ENCODE measurements around the gene TMEM144.

TMEM144 gene

DNA sequence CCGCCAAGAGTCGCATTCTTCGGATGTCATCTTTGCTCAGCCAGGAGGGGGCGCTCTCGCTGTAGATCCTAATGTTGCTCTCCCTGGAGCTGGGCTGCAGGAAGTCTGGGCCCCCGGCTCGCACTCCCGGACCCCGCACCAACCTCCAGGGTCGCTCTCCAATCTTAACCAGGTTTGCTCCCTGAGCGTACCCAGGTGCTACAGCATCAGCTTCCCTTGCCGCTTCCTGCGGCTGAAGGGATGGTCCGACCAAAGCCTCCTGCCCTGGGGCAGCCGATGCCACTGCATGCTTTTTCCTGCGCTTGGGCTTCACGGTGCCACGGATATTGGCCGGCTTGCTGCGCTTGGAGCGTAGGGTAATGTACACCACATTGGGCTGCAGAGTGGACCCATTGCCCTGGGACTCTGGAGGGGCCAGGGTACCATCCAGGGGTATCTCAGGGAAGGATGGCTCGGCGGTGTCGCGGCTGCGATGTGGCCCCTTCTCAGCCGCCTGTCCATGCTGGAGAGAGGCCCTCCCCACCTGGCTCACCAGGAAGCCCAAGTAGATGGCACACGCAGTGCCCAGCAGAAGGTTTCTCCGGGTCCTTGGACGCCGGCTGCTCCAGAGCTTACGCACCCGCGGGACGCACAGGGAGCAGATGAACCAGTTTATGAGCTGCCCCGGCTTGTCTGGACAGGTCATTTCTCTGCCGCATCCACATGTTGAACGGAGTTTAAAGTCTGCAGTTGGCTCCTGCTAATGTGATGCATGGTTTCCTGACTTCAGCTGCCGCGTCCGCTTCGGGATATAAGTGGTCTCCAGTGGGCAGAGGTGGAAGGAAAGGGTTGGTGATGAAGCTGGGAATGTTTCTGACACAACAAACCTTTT, 39.4 kb upstream of the TMEM144 start:
- Histone ChIP-seq H3K27me3 (ENCODE audit: insufficient read depth, low read length) (no peaks in the 10 kb centered on the region), H3K4me1 (ENCODE audit: control insufficient read depth, insufficient read depth, low read length, unreplicated experiment) (peaks cover 11% of the 10 kb centered on the region), H3K36me3 (ENCODE audit: insufficient read depth, low read length) (no peaks in the 10 kb centered on the region), H3K79me2 (ENCODE audit: control insufficient read depth, insufficient read depth, low read length, unreplicated experiment) (no peaks in the 10 kb centered on the region), H3K4me3 (ENCODE audit: low read depth, low read length) (peak overlapping the region; percentile 74), H2AFZ (ENCODE audit: low read length, unreplicated experiment) (peak overlapping the region; percentile 91), H3K27ac (ENCODE audit: low read depth, low read length) (no peak overlapping the region)

DNA sequence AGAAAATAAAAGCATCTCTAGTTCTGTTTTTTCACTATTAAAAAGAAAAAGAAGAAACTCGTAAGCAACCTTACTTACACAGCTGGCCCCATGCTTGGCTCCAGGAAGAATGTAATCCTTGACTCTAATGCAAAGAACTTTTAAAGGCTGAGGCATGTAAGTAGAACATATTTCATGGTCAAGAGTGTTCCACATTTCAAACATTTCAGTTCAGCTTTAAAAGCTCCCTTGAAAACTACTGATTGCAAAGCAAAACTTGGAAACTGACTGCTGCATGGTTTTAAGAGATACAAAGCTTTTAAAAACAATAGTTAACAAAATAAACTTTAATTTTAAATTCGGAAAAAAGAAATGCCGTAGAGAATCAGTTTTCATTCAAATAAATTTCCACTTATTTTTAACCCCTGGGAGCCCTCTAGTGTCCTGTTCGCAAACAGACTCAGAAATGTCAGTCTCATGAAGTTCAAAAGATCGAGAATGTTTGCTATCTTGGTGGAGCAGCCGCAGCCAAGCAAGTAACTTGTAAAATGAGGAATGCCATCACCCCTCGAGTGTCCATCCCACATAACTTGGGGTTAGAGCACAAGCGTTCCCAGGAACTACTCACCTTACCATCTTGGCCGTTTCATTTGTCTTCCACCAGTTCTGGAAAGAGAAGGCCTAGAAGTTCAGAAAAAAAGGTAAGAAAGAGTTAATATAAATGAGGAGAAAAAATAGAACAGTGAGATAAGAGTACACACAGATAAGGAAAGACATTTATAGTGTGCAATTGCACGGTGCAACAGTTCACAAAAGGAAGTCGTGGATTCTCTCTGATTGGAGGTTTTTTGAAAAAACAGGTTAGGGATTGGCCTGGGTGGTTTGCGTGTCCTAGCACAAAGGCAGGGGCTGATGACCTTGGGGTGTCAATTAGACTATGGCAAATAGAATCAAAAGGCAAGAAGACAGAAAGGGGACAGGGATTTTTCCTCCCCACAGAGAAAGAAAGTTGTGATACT, 37.7 kb upstream of the TMEM144 start, which contains the start of gene GASK1B:
GASK1B (minus strand) TSS at position 765 of the 998 bp plus-strand sequence. CDS start 1,650 bp downstream, outside the sequence.
- Histone ChIP-seq H3K79me2 (ENCODE audit: control insufficient read depth, insufficient read depth, low read length, unreplicated experiment) (no peaks in the 10 kb centered on the region), H3K27me3 (ENCODE audit: insufficient read depth, low read length) (no peaks in the 10 kb centered on the region), H3K4me3 (ENCODE audit: low read depth, low read length) (peak within 1 kb of the TSS; percentile 74), H3K4me1 (ENCODE audit: control insufficient read depth, insufficient read depth, low read length, unreplicated experiment) (peaks cover 14% of the 10 kb centered on the region), H3K27ac (ENCODE audit: low read depth, low read length) (no peak within 1 kb of the TSS), H2AFZ (ENCODE audit: low read length, unreplicated experiment) (peak within 1 kb of the TSS; percentile 73), H3K36me3 (ENCODE audit: insufficient read depth, low read length) (no peaks in the 10 kb centered on the region)

DNA sequence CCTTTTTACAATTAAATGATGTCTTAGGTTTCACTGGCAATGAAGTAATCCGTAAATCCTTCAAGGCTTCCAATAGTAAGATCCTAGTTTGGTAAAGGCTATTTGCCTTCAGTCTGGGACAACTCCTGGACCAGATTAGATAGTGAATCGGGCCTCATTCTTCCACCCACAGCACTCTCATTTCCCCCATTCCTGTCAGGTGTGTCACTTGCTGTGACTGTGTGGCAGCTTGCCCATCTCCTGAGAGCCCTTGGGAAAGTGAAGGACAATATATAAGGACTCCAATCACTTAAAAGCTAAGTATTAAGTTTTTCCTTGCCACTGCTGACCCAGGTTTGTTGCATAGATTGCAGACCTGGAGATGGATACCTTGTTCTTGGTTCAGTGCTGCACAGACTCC, 34.2 kb upstream of the TMEM144 start:
- Histone ChIP-seq H3K4me3 (ENCODE audit: low read depth, low read length) (no peak overlapping the region), H3K4me1 (ENCODE audit: control insufficient read depth, insufficient read depth, low read length, unreplicated experiment) (peaks cover 11% of the 10 kb centered on the region), H3K36me3 (ENCODE audit: insufficient read depth, low read length) (no peaks in the 10 kb centered on the region), H2AFZ (ENCODE audit: low read length, unreplicated experiment) (no peak overlapping the region), H3K27ac (ENCODE audit: low read depth, low read length) (no peak overlapping the region), H3K27me3 (ENCODE audit: insufficient read depth, low read length) (no peaks in the 10 kb centered on the region), H3K79me2 (ENCODE audit: control insufficient read depth, insufficient read depth, low read length, unreplicated experiment) (no peaks in the 10 kb centered on the region)

DNA sequence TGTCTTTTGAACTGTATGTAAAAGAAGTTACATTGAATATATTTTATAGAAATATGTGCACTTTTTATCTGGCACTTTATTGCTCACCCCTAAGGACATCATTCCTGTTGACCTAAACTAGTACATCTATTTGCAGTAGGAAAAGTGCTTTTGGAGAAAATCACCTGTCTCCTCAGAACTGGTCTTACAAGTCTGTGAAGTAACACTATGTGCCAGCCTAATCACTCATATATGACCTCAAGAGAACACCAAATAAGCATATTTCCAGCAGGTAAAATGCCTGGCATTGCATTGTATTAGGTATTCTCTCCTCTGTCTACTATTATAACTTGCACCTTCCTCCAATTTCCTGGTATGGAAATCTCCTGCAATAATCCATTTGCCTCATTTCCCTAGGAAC, 33.5 kb upstream of the TMEM144 start:
- peaks cover 8% of the 10 kb centered on the region for H3K4me1 ChIP-seq (ENCODE audit: control insufficient read depth, insufficient read depth, low read length, unreplicated experiment)
- no peak overlapping the region for H3K4me3 ChIP-seq (ENCODE audit: low read depth, low read length)
- no peaks in the 10 kb centered on the region for H3K36me3 ChIP-seq (ENCODE audit: insufficient read depth, low read length)
- no peak overlapping the region for H3K27ac ChIP-seq (ENCODE audit: low read depth, low read length)
- H3K27me3 ChIP-seq (ENCODE audit: insufficient read depth, low read length) = no peaks in the 10 kb centered on the region
- no peaks in the 10 kb centered on the region for H3K79me2 ChIP-seq (ENCODE audit: control insufficient read depth, insufficient read depth, low read length, unreplicated experiment)
- H2AFZ ChIP-seq (ENCODE audit: low read length, unreplicated experiment) = no peak overlapping the region

DNA sequence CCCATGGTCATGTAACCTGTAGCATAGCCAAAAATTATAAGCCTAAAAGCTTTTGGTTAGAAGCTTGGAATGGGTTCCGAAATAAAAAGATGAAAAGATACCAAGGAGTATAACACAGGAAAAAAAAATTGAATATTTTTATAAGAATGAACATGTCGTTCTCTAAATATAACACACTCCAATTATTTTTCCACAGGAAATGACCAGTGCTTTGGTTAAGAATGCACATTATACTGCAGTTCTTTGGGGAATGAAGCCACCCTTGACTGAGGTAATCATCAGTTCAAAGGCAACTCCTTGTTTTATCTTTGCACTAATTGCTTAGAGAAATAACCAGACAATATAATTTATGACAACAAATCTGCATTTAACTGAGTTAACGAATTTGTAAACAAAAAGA, 30.8 kb upstream of the TMEM144 start:
- H3K79me2 ChIP-seq (ENCODE audit: control insufficient read depth, insufficient read depth, low read length, unreplicated experiment) = no peaks in the 10 kb centered on the region
- H2AFZ ChIP-seq (ENCODE audit: low read length, unreplicated experiment) = no peak overlapping the region
- H3K4me3 ChIP-seq (ENCODE audit: low read depth, low read length) = no peak overlapping the region
- no peaks in the 10 kb centered on the region for H3K36me3 ChIP-seq (ENCODE audit: insufficient read depth, low read length)
- H3K27ac ChIP-seq (ENCODE audit: low read depth, low read length) = no peak overlapping the region
- no peaks in the 10 kb centered on the region for H3K27me3 ChIP-seq (ENCODE audit: insufficient read depth, low read length)
- H3K4me1 ChIP-seq (ENCODE audit: control insufficient read depth, insufficient read depth, low read length, unreplicated experiment) = peaks cover 4% of the 10 kb centered on the region

DNA sequence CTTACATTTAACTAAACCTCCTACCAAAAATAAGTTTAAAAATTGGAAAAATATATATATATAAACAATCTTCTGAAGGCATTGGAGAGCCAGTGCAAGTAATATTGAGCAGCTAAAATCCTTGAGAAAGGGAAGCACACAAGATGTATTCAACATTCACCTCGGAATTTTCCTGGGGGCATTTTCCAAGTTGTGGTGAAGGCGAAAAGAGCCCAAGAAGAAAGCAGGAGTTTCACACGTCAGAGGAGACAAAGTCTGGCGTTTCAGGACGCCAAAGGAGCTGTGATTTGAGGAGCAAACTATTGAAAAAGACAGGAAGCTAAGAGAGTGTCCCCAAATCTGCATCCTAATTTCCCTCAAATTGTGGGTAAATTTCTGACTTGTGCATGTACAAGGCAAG, 28.4 kb upstream of the TMEM144 start:
- Histone ChIP-seq H3K4me1 (ENCODE audit: control insufficient read depth, insufficient read depth, low read length, unreplicated experiment) (no peaks in the 10 kb centered on the region), H3K27me3 (ENCODE audit: insufficient read depth, low read length) (no peaks in the 10 kb centered on the region), H3K36me3 (ENCODE audit: insufficient read depth, low read length) (no peaks in the 10 kb centered on the region), H3K27ac (ENCODE audit: low read depth, low read length) (no peak overlapping the region), H3K79me2 (ENCODE audit: control insufficient read depth, insufficient read depth, low read length, unreplicated experiment) (no peaks in the 10 kb centered on the region), H3K4me3 (ENCODE audit: low read depth, low read length) (no peak overlapping the region), H2AFZ (ENCODE audit: low read length, unreplicated experiment) (no peak overlapping the region)

DNA sequence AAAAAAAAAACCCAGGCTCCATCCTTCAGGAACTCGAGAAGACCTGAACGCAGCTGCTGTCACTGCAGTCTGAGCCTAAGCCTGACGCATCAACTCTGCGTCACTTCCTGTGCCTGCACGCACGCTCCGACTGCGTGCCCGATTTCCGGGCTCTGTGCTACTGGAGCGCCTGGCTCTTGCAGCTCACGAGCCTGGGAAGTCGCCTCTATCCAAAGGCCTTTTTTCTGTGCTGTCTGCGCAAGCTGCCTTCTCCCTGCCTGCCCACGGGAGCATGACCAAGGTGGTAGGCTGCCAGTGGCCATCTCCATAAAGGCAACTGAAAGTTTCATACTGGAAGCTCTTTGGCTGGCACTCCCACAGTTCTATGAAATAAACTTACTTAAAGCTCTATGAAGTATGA, 27.6 kb upstream of the TMEM144 start:
- no peak overlapping the region for H3K4me3 ChIP-seq (ENCODE audit: low read depth, low read length)
- H3K27me3 ChIP-seq (ENCODE audit: insufficient read depth, low read length) = no peaks in the 10 kb centered on the region
- no peak overlapping the region for H3K27ac ChIP-seq (ENCODE audit: low read depth, low read length)
- no peaks in the 10 kb centered on the region for H3K4me1 ChIP-seq (ENCODE audit: control insufficient read depth, insufficient read depth, low read length, unreplicated experiment)
- no peaks in the 10 kb centered on the region for H3K79me2 ChIP-seq (ENCODE audit: control insufficient read depth, insufficient read depth, low read length, unreplicated experiment)
- H3K36me3 ChIP-seq (ENCODE audit: insufficient read depth, low read length) = no peaks in the 10 kb centered on the region
- no peak overlapping the region for H2AFZ ChIP-seq (ENCODE audit: low read length, unreplicated experiment)

DNA sequence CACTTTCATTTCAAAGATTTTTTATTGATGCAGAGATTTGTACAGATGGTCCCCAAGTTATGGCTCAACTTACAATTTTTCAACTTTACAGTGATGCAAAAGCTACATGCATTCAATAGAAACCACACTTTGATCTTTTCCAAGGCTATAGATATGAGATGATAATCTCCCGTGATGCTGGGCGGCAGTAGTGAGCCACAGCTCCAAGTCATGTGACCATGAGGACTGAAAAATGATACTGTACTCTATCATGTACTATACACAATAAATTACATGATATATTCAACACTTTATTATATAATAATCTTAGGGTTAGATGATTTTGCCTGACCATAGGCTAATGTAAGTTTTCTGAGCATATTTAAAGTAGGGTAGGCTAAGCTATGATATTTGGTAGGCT, 23.5 kb upstream of the TMEM144 start:
- H3K27me3 ChIP-seq (ENCODE audit: insufficient read depth, low read length) = no peaks in the 10 kb centered on the region
- no peaks in the 10 kb centered on the region for H3K79me2 ChIP-seq (ENCODE audit: control insufficient read depth, insufficient read depth, low read length, unreplicated experiment)
- no peaks in the 10 kb centered on the region for H3K4me1 ChIP-seq (ENCODE audit: control insufficient read depth, insufficient read depth, low read length, unreplicated experiment)
- no peak overlapping the region for H2AFZ ChIP-seq (ENCODE audit: low read length, unreplicated experiment)
- H3K36me3 ChIP-seq (ENCODE audit: insufficient read depth, low read length) = no peaks in the 10 kb centered on the region
- H3K4me3 ChIP-seq (ENCODE audit: low read depth, low read length) = no peak overlapping the region
- H3K27ac ChIP-seq (ENCODE audit: low read depth, low read length) = no peak overlapping the region

DNA sequence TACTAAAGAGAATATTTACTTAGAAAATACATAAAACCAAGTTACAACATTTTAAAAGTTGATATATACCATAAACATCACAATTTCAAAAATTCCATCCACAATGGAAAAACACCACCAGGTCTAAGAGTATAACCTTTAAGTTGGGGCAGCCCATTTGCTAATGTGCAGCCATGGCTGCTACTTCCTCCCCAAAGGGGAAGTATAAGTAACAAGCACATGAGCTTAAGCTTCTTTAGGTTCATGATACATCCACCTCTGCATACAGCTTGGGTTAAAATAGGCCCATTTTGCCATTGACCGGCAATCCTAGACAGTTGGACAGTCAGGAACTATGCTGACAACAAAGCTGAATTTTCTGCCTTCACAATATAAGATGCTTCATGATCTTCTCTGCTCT, 20.9 kb upstream of the TMEM144 start:
- Histone ChIP-seq H3K79me2 (ENCODE audit: control insufficient read depth, insufficient read depth, low read length, unreplicated experiment) (no peaks in the 10 kb centered on the region), H3K27me3 (ENCODE audit: insufficient read depth, low read length) (no peaks in the 10 kb centered on the region), H3K4me3 (ENCODE audit: low read depth, low read length) (no peak overlapping the region), H3K27ac (ENCODE audit: low read depth, low read length) (no peak overlapping the region), H2AFZ (ENCODE audit: low read length, unreplicated experiment) (no peak overlapping the region), H3K36me3 (ENCODE audit: insufficient read depth, low read length) (no peaks in the 10 kb centered on the region), H3K4me1 (ENCODE audit: control insufficient read depth, insufficient read depth, low read length, unreplicated experiment) (no peaks in the 10 kb centered on the region)

DNA sequence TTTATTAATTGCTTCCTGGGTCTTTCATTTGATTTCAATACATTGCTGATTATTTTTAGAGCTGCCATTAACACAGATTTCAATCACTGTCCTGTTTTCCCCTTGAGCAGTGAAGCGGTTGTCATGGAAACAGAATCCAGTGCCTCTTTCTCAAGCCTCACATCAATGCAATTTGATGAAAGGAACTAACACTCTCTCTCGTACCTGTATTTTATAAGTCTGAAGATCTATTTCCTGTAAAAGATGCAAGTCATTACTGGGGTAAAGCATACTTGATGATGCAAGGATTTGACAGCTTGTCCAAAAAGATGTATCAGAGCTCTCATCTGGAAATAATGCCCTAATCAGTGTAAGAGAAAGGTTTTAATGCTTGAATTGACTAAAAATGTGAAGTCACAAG, 19.6 kb upstream of the TMEM144 start:
- Histone ChIP-seq H3K4me3 (ENCODE audit: low read depth, low read length) (no peak overlapping the region), H3K79me2 (ENCODE audit: control insufficient read depth, insufficient read depth, low read length, unreplicated experiment) (no peaks in the 10 kb centered on the region), H3K4me1 (ENCODE audit: control insufficient read depth, insufficient read depth, low read length, unreplicated experiment) (no peaks in the 10 kb centered on the region), H2AFZ (ENCODE audit: low read length, unreplicated experiment) (no peak overlapping the region), H3K36me3 (ENCODE audit: insufficient read depth, low read length) (no peaks in the 10 kb centered on the region), H3K27me3 (ENCODE audit: insufficient read depth, low read length) (no peaks in the 10 kb centered on the region), H3K27ac (ENCODE audit: low read depth, low read length) (no peak overlapping the region)
